SJSA1 (cell line): ENCODE results near the gene IKZF1. TPM values are rescaled to one million over a fixed set of nuclear protein-coding genes. Genes with fewer than 3 reads are reported as not detected.

Experiments used
- DNase-seq, 2 experiments: peaks; one replicate each; pipeline ENCODE4 v3.0.0-alpha.2; 2015 to 2020; ENCODE audit warnings: low spot score in 2 of 2, low read depth in 1 of 2
- H3K27ac ChIP-seq: fragments of 250-450 bp; sonication (Bioruptor Pico); 2 replicates; pipeline ENCODE4 v1.5.1; 2020; ENCODE audit warnings: mild to moderate bottlenecking, moderate library complexity
- H3K27me3 ChIP-seq: fragments of 250-450 bp; sonication (Bioruptor Pico); replicated peaks from 2 replicates; pipeline ENCODE4 v1.5.1; 2020; ENCODE audit warnings: mild to moderate bottlenecking, moderate library complexity
- H3K36me3 ChIP-seq: fragments of 250-450 bp; sonication (Bioruptor Pico); 2 replicates; pipeline ENCODE4 v1.5.1; 2020; ENCODE audit warnings: mild to moderate bottlenecking
- H3K4me1 ChIP-seq: fragments of 250-450 bp; sonication (Bioruptor Pico); replicated peaks from 2 replicates; pipeline ENCODE4 v1.6.1; 2021; ENCODE audit warnings: mild to moderate bottlenecking
- H3K4me3 ChIP-seq: fragments of 250-450 bp; sonication (Bioruptor Pico); 2 replicates; pipeline ENCODE4 v1.5.1; 2020; ENCODE audit warnings: mild to moderate bottlenecking
- H3K9me3 ChIP-seq: fragments of 250-450 bp; sonication (Bioruptor Pico); replicated peaks from 2 replicates; pipeline ENCODE4 v1.5.1; 2020; ENCODE audit warnings: mild to moderate bottlenecking
- total RNA-seq: library from RNA; depleted of rRNA; stranded (reverse); fragments of >200 nt; shearing (Covaris generic); gene quantifications from 2 replicates; pipeline ENCODE4 v1.2.3, GENCODE V29; 2014

The IKZF1 gene
- total RNA-seq, 1 experiment from 2014 or later: not detected

GRCh38 chr7:50364645-50365044 is 60.1 kb downstream of the IKZF1 start:
- no peak overlapping the region for H3K27ac ChIP-seq
- no peaks in the 10 kb centered on the region for H3K4me1 ChIP-seq
- H3K36me3 ChIP-seq: no peaks in the 10 kb centered on the region
- H3K9me3 ChIP-seq: no peaks in the 10 kb centered on the region
- no peak overlapping the region for H3K4me3 ChIP-seq
- H3K27me3 ChIP-seq: no peaks in the 10 kb centered on the region
- no peak for DNase-seq

GRCh38 chr7:50366311-50366710 is 61.8 kb downstream of the IKZF1 start:
- Histone ChIP-seq H3K27ac (no peak overlapping the region), H3K27me3 (no peaks in the 10 kb centered on the region), H3K4me3 (no peak overlapping the region), H3K4me1 (no peaks in the 10 kb centered on the region), H3K9me3 (no peaks in the 10 kb centered on the region), H3K36me3 (no peaks in the 10 kb centered on the region)
- no peak for DNase-seq

GRCh38 chr7:50367100-50367499 is 62.6 kb downstream of the IKZF1 start:
- Histone ChIP-seq H3K27me3 (no peaks in the 10 kb centered on the region), H3K4me3 (no peak overlapping the region), H3K27ac (no peak overlapping the region), H3K4me1 (no peaks in the 10 kb centered on the region), H3K36me3 (no peaks in the 10 kb centered on the region), H3K9me3 (no peaks in the 10 kb centered on the region)
- no peak for DNase-seq

DNA sequence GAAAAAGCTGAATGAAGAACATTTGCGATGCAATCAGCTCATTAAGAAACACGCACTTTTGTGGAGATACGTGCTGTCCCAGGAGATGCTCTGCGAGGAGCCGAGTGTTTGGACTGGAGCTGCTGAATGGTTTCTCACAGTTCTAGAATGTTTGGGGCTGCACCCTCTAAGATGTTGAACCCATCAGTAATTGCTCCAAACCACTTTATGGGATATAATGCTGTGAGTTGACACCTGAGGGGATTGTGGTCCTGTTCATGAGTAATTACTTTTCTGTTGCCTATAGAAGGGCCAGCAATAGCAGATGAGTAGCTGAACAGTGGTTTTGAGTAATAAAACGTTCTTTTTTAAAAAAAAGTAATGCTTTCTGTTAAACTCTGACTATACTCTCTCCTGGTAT is 63.1 kb downstream of the IKZF1 start:
- Histone ChIP-seq H3K27ac (no peak overlapping the region), H3K4me3 (no peak overlapping the region), H3K36me3 (no peaks in the 10 kb centered on the region), H3K27me3 (no peaks in the 10 kb centered on the region), H3K9me3 (no peaks in the 10 kb centered on the region), H3K4me1 (no peaks in the 10 kb centered on the region)
- DNase-seq: no peak

GRCh38 chr7:50368366-50368765 is 63.9 kb downstream of the IKZF1 start:
- Histone ChIP-seq H3K36me3 (no peaks in the 10 kb centered on the region), H3K27me3 (no peaks in the 10 kb centered on the region), H3K4me3 (no peak overlapping the region)

GRCh38 chr7:50369143-50370026 is 64.9 kb downstream of the IKZF1 start:
- H3K27me3 ChIP-seq: no peaks in the 10 kb centered on the region
- H3K4me1 ChIP-seq: no peaks in the 10 kb centered on the region
- H3K27ac ChIP-seq: no peak overlapping the region
- no peak overlapping the region for H3K4me3 ChIP-seq
- DNase-seq: no peak
- H3K36me3 ChIP-seq: no peaks in the 10 kb centered on the region
- no peaks in the 10 kb centered on the region for H3K9me3 ChIP-seq

More at GRCh38 chr7:50368366-50368765, 63.9 kb downstream of the IKZF1 start:
- no peak for DNase-seq
- no peak overlapping the region for H3K27ac ChIP-seq
- H3K4me1 ChIP-seq: no peaks in the 10 kb centered on the region
- no peaks in the 10 kb centered on the region for H3K9me3 ChIP-seq

DNA sequence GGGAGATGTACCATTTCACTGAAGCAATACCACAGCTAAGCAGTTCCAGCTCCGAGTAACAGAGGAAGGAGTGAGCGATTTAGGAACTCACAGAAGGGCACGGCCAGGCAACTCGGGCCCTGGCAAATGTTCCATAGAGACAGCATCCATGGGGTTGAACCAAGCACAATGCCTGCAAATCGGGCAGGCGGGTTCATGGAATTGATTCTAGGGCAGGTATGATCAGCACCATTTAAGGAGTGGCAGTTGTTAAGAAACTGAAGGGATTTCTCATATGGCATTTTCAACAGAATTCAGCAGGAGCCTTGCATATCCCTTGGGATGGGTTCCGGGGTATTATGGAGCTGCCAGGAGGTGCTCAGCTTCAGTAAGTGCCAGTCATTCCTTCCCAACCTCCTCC is 66.4 kb downstream of the IKZF1 start:
- H3K4me3 ChIP-seq: no peak overlapping the region
- DNase-seq: no peak

GRCh38 chr7:50371551-50372021 is 67.1 kb downstream of the IKZF1 start:
- Histone ChIP-seq H3K27ac (no peak overlapping the region), H3K9me3 (no peaks in the 10 kb centered on the region), H3K27me3 (no peaks in the 10 kb centered on the region), H3K4me1 (no peaks in the 10 kb centered on the region), H3K36me3 (no peaks in the 10 kb centered on the region), H3K4me3 (no peak overlapping the region)
- no peak for DNase-seq

More for the DNA sequence above, 66.4 kb downstream of the IKZF1 start:
- Histone ChIP-seq H3K4me1 (no peaks in the 10 kb centered on the region), H3K9me3 (no peaks in the 10 kb centered on the region), H3K36me3 (no peaks in the 10 kb centered on the region), H3K27ac (no peak overlapping the region), H3K27me3 (no peaks in the 10 kb centered on the region)

DNA sequence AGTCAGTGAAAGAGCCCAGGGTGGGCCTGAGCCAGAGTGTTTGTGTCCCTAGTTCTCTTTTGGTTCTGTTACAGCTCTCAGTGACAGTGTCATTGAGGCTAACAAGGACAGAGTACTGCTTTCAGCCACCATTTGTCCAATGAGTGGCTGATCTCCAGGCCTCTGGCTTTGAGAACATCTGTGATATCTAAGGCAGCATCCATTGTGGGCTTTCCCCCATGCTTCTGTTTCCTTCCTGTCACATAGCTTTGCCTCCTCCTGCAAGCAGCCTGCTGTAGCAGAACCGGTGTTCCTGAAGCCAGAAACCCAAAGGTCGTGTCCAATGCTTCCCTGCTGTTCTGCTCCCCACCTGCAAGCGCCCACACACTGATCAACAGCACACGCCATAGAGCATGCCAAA is 68.4 kb downstream of the IKZF1 start:
- H3K27ac ChIP-seq: no peak overlapping the region
- no peaks in the 10 kb centered on the region for H3K9me3 ChIP-seq
- no peaks in the 10 kb centered on the region for H3K36me3 ChIP-seq
- H3K4me1 ChIP-seq: no peaks in the 10 kb centered on the region
- H3K27me3 ChIP-seq: no peaks in the 10 kb centered on the region
- DNase-seq: no peak
- no peak overlapping the region for H3K4me3 ChIP-seq

DNA sequence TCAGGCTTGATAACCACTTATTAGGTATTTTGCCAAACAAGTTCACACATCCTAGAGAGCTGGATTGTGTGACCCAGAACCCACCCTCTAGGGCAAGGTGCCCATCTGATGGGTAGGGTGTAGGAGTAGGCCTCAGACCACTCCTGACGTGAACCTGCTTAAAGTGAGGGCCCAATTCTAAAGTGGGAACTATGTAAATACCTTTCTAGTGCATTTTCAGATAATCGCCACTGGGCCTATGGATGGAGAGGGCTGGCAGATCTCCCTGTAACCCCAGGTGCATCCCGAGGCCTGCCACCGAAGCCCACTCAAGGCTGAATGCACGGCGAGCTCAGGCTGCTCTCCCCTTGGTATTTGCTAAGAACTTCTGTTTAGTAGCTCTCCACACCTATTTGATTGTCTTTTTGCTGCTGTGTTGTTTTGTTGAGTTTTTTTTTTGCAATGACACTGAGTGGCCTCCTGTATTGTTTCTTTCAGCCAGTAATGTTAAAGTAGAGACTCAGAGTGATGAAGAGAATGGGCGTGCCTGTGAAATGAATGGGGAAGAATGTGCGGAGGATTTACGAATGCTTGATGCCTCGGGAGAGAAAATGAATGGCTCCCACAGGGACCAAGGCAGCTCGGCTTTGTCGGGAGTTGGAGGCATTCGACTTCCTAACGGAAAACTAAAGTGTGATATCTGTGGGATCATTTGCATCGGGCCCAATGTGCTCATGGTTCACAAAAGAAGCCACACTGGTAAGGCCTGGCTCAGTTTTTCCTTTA is 71.7 kb downstream of the IKZF1 start:
- Histone ChIP-seq H3K27ac (no peak overlapping the region), H3K36me3 (no peaks in the 10 kb centered on the region), H3K27me3 (no peaks in the 10 kb centered on the region), H3K4me1 (no peaks in the 10 kb centered on the region), H3K9me3 (no peaks in the 10 kb centered on the region), H3K4me3 (no peak overlapping the region)
- DNase-seq: no peak

DNA sequence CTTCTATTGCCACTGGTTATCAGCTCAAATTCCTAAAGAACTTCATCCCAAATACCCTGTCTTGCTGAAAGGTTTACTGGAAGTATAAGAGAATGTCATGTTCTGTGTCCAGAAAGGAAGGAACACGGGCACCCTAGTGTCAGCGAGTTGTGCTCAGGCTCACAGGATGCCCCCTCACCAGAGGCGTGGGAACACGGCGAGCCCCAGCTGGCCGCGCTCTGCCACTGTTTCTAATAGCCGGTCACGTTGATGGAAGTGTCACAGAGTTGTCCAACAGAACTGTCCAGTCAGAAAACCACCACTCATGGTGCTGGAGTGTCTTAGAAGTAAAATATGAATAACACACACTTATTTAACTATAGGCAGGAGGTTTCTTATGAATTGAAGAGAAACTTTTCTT is 72.8 kb downstream of the IKZF1 start:
- H3K36me3 ChIP-seq: no peaks in the 10 kb centered on the region
- no peak for DNase-seq

DNA sequence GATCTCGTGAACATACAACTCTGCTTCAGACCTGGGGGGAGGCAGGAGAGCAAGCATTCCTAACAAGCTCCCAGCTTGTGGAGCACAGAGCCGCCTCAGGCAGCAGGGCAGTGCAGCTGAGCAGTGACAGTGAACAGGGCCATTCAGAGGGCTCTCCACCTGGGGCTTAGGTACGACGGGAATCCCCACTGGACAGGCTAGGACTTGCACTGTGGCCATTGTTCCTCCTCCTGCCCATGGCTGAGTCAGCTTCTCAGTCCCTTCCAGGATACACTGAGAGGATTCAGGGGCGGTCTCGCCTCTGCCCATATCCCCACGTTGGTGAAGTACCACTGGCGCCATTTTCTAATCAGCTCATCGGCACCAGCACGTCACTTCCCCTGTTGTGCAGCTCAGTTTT is 74.6 kb downstream of the IKZF1 start:
- DNase-seq: no peak

More for the DNA sequence above, 72.8 kb downstream of the IKZF1 start:
- H3K27ac ChIP-seq: no peak overlapping the region
- 0 out of 2 replicates have a peak, but pooled peaks cover 3% of the 10 kb centered on the region for H3K27me3 ChIP-seq
- H3K4me1 ChIP-seq: no peaks in the 10 kb centered on the region
- no peak overlapping the region for H3K4me3 ChIP-seq
- no peaks in the 10 kb centered on the region for H3K9me3 ChIP-seq

GRCh38 chr7:50379539-50379938 is 75.0 kb downstream of the IKZF1 start:
- no peak for DNase-seq
- H3K4me1 ChIP-seq: no peaks in the 10 kb centered on the region
- no peaks in the 10 kb centered on the region for H3K36me3 ChIP-seq
- H3K4me3 ChIP-seq: no peak overlapping the region
- no peak overlapping the region for H3K27ac ChIP-seq
- no peaks in the 10 kb centered on the region for H3K9me3 ChIP-seq
- H3K27me3 ChIP-seq: 0 out of 2 replicates have a peak, but pooled peaks cover 3% of the 10 kb centered on the region

More for the DNA sequence above, 74.6 kb downstream of the IKZF1 start:
- Histone ChIP-seq H3K4me3 (no peak overlapping the region), H3K36me3 (no peaks in the 10 kb centered on the region), H3K27ac (no peak overlapping the region), H3K27me3 (0 out of 2 replicates have a peak, but pooled peaks cover 3% of the 10 kb centered on the region), H3K4me1 (no peaks in the 10 kb centered on the region), H3K9me3 (no peaks in the 10 kb centered on the region)

DNA sequence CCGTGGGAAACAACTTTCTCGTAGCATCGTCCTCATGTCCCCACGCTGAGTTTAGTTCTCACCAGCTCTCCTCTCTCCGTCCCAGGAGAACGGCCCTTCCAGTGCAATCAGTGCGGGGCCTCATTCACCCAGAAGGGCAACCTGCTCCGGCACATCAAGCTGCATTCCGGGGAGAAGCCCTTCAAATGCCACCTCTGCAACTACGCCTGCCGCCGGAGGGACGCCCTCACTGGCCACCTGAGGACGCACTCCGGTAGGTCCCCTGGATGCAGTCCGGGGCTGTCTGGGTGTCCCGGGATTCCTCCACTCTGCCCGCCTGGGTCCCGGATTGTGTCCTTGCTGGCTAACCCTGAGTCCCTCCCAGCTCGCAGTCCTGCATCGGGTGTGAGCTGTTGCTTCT is 77.9 kb downstream of the IKZF1 start:
- H3K36me3 ChIP-seq: no peaks in the 10 kb centered on the region
- no peak overlapping the region for H3K27ac ChIP-seq
- no peaks in the 10 kb centered on the region for H3K4me1 ChIP-seq
- no peak for DNase-seq
- H3K27me3 ChIP-seq: peaks cover 3% of the 10 kb centered on the region; the same call in 1 of the 2 replicates
- H3K9me3 ChIP-seq: no peaks in the 10 kb centered on the region
- no peak overlapping the region for H3K4me3 ChIP-seq
